ENCODE results near the gene SLC22A5. TPM values are rescaled to one million over a fixed set of nuclear protein-coding genes. Genes with fewer than 3 reads are reported as not detected.
A peak's percentile ranks its signal among the peaks of the same experiment; 100 is the strongest.

Gene SLC22A5
- total and polyA plus RNA-seq, 10 of the 15 experiments (the other 5 are each of a cell fraction or from before 2014, with no cell fraction given) = 1.1 to 4.4 (median 2.3) TPM

- TF ChIP-seq ASH2L (IDR thresholded peaks at IDR 0.05; ENCODE audit: borderline replicate concordance, low read depth) (no peak), FOS (IDR thresholded peaks at IDR 0.05; ENCODE audit: borderline replicate concordance, extremely low read depth, insufficient read length) (no peak), NR2C1 (IDR thresholded peaks at IDR 0.05) (peak; percentile 68), CEBPZ (IDR thresholded peaks at IDR 0.05; ENCODE audit: low read depth, low read length) (no peak), CUX1 (IDR thresholded peaks at IDR 0.05; ENCODE audit: insufficient replicate concordance, low read depth, low read length) (no peak), MLLT1 (IDR thresholded peaks at IDR 0.05) (no peak), SUZ12 (IDR thresholded peaks at IDR 0.05; ENCODE audit: unreplicated experiment) (no peak), NBN (IDR thresholded peaks at IDR 0.05) (no peak), YBX1 (IDR thresholded peaks at IDR 0.05) (no peak), RAD51 (IDR thresholded peaks at IDR 0.05) (peak; percentile 92), ESRRA (IDR thresholded peaks at IDR 0.05; ENCODE audit: low read length) (peak; percentile 90), TCF3 (IDR thresholded peaks at IDR 0.05; ENCODE audit: borderline replicate concordance, insufficient read depth, low read depth, low read length) (no peak), ZBTB4 (CRISPR knock-in tag; IDR thresholded peaks at IDR 0.05) (no peak)
Measured at GRCh38 chr5:132422720-132423437, 53.4 kb downstream of the SLC22A5 start (continued).

Data from GM12878 (cell line).